ENCODE measurements around the gene NSRP1. TPM values are rescaled to one million over a fixed set of nuclear protein-coding genes. Genes with fewer than 3 reads are reported as not detected.

The NSRP1 gene
- total and polyA plus RNA-seq, 10 of the 15 experiments (the other 5 are each of a cell fraction or from before 2014, with no cell fraction given), result 12.5 to 69.7 (median 37.8) TPM

DNA sequence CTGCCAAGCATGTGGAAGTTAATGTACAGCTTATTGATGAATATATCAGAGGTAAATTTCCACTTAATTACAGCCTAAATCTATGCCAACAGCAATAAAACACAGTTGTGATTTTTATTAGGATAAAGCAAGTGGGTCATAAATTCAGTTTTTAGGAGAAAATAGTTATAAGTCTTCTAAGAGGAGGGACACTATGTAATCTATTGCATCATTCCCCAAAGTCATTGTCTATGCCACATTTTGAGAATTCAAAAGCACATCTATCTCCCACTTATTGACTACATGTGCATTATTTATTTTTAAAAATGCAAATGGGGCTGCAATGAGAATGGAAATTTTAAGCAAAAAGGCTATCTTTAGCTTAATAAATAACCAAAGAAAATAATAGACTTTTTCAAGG lies 23.7 kb upstream of the NSRP1 start:
- no peak overlapping the region for H3K4me2 ChIP-seq (ENCODE audit: control insufficient read depth, insufficient read depth)
- no TSS peak for BruUV-seq (replicated peaks)
- ChIA-PET CTCF (interaction anchor here (0.6 to 11.2 kb wide), 57 partner anchors 9 to 1819 kb away, joined by 3 to 106 read pairs (median 4); partner anchors contain the start of gene SSH2), RAD21 (ENCODE audit: unreplicated experiment) (interaction anchor here (0.6 to 4.3 kb wide), 19 partner anchors 9 to 512 kb away, joined by 3 to 39 read pairs (median 4); partner anchors contain the start of gene SSH2), SMC1A (ENCODE audit: uncharacterized antibody, unreplicated experiment) (interaction anchor here (0.6 to 5.1 kb wide), 22 partner anchors 8 to 948 kb away, joined by 3 to 45 read pairs (median 4); no protein-coding TSS in a partner anchor), POLR2A (interaction anchor here (1.0 kb wide), 1 partner anchor 162 kb away, joined by 3 read pairs; the partner anchor contains the start of gene SSH2)
- H3K4me1 ChIP-seq (ENCODE audit: control insufficient read depth, insufficient read depth, low read length), result peaks cover 3% of the 10 kb centered on the region; the same call in 1 of the 2 replicates
- no peak overlapping the region for H3K4me3 ChIP-seq
- intact Hi-C loops (cut with micrococcal nuclease; ENCODE audit: unreplicated experiment), result loop anchor here (1.0 to 2.0 kb wide), 2 partner anchors 64 to 285 kb away; no protein-coding TSS in a partner anchor
- H3K27me3 ChIP-seq (replicated peaks in 1 of 2; ENCODE audit: control insufficient read depth in 2 of 2, insufficient read depth in 2 of 2, low read length in 1 of 2), result no peaks in the 10 kb centered on the region; a peak in 1 of 4 replicates
- no peaks in the 10 kb centered on the region for H3K9me3 ChIP-seq (replicated peaks; ENCODE audit: control insufficient read depth, insufficient read depth, low read length)
- no peaks in the 10 kb centered on the region for H3K79me2 ChIP-seq (ENCODE audit: control insufficient read depth, insufficient read depth, low read length)
- TF ChIP-seq, protein P1, sequence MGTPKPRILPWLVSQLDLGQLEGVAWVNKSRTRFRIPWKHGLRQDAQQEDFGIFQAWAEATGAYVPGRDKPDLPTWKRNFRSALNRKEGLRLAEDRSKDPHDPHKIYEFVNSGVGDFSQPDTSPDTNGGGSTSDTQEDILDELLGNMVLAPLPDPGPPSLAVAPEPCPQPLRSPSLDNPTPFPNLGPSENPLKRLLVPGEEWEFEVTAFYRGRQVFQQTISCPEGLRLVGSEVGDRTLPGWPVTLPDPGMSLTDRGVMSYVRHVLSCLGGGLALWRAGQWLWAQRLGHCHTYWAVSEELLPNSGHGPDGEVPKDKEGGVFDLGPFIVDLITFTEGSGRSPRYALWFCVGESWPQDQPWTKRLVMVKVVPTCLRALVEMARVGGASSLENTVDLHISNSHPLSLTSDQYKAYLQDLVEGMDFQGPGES (IDR thresholded peaks at IDR 0.05), result no peak
- TF ChIP-seq NFYA (IDR thresholded peaks at IDR 0.05; ENCODE audit: borderline replicate concordance, low read depth, low read length), result no peak
- TF ChIP-seq SREBF1 (IDR thresholded peaks at IDR 0.05; ENCODE audit: low read length), result no peak
- TF ChIP-seq E4F1 (IDR thresholded peaks at IDR 0.05; ENCODE audit: borderline replicate concordance, partially characterized antibody), result no peak
- TF ChIP-seq IRF4 (IDR thresholded peaks at IDR 0.05; ENCODE audit: low read depth, low read length), result no peak
- TF ChIP-seq KLF5 (IDR thresholded peaks at IDR 0.05; ENCODE audit: partially characterized antibody), result no peak
- H3K36me3 ChIP-seq (ENCODE audit: control insufficient read depth in 2 of 2, insufficient read depth in 2 of 2, low read length in 1 of 2), result no peaks in the 10 kb centered on the region
- H3K9ac ChIP-seq (ENCODE audit: control insufficient read depth, insufficient read depth, low read length), result no peak overlapping the region
- in situ Hi-C loops (cut with MboI), result loop anchor here (5.0 to 25.0 kb wide), 2 partner anchors 61 to 281 kb away; no protein-coding TSS in a partner anchor
- no peak overlapping the region for H2AFZ ChIP-seq (ENCODE audit: control insufficient read depth, low read depth, low read length)
- FAIRE-seq, result no peak
- no peak overlapping the region for H3K27ac ChIP-seq (ENCODE audit: control insufficient read depth, insufficient read depth)
- ATAC-seq, result no peak
- no peak for DNase-seq (ENCODE audit: low read depth, low spot score)
- no peaks in the 10 kb centered on the region for H4K20me1 ChIP-seq (ENCODE audit: control insufficient read depth, insufficient read depth)
